ENCODE data around the gene RAB11B. TPM values are rescaled to one million over a fixed set of nuclear protein-coding genes. Genes with fewer than 3 reads are reported as not detected.

RAB11B gene
- total and polyA plus RNA-seq, 2 of the 13 experiments (the other 11 are each of a cell fraction or from before 2014, with no cell fraction given), result 6.0 to 28.4 TPM

GRCh38 chr19:8387688-8388611 is 2.2 kb upstream of the RAB11B start (continued):
- no peak for TF ChIP-seq SMAD1 (CRISPR knock-in tag; IDR thresholded peaks at IDR 0.05; ENCODE audit: borderline replicate concordance, low read depth)
- TF ChIP-seq RFXAP (CRISPR knock-in tag; IDR thresholded peaks at IDR 0.05; ENCODE audit: borderline replicate concordance), result peak; percentile 60; the same call in 1 of the 2 replicates
- TF ChIP-seq RAD51 (IDR thresholded peaks at IDR 0.05; ENCODE audit: borderline replicate concordance), result no peak
- TF ChIP-seq ZNF580 (CRISPR knock-in tag; IDR thresholded peaks at IDR 0.05; ENCODE audit: borderline replicate concordance, low read depth), result 0 out of 2 replicates have a peak, but pooled peaks have one; percentile 41
- TF ChIP-seq ZNF558 (CRISPR knock-in tag; IDR thresholded peaks at IDR 0.05; ENCODE audit: borderline replicate concordance), result no peak
- 0 out of 2 replicates have a peak, but pooled peaks have one; percentile 39 for TF ChIP-seq ZBTB7B (CRISPR knock-in tag; IDR thresholded peaks at IDR 0.05)
- peak; percentile 44 for TF ChIP-seq TBL1XR1 (IDR thresholded peaks at IDR 0.05; ENCODE audit: borderline replicate concordance, low read length, partially characterized antibody)
- TF ChIP-seq FOXM1 (CRISPR knock-in tag; IDR thresholded peaks at IDR 0.05), result no peak
- TF ChIP-seq ZFP62 (CRISPR knock-in tag; IDR thresholded peaks at IDR 0.05), result no peak
- no peak for TF ChIP-seq EZH2 (conservative IDR thresholded peaks at IDR 0.05; ENCODE audit: low read depth, low read length)
- no peak for TF ChIP-seq ZNF44 (CRISPR knock-in tag; IDR thresholded peaks at IDR 0.05)
- TF ChIP-seq ZNF264 (CRISPR knock-in tag; IDR thresholded peaks at IDR 0.05), result peak; percentile 36; the same call in 1 of the 2 replicates
- no peak for TF ChIP-seq ZNF562 (CRISPR knock-in tag; IDR thresholded peaks at IDR 0.05; ENCODE audit: borderline replicate concordance)
- TF ChIP-seq ZNF569 (CRISPR knock-in tag; IDR thresholded peaks at IDR 0.05; ENCODE audit: borderline replicate concordance), result no peak
- no peak for TF ChIP-seq RFX3 (CRISPR knock-in tag; IDR thresholded peaks at IDR 0.05)
- no peak for TF ChIP-seq PCBP2 (optimal IDR thresholded peaks at IDR 0.05; ENCODE audit: low read depth, low read length, poor library complexity, severe bottlenecking)
- peak; percentile 62 for TF ChIP-seq KAT2B (IDR thresholded peaks at IDR 0.05; ENCODE audit: borderline replicate concordance, low read depth, low read length)
- no peak for TF ChIP-seq WIZ (CRISPR knock-in tag; IDR thresholded peaks at IDR 0.05)
- peak; percentile 78 for TF ChIP-seq HDAC1 (CRISPR knock-in tag; IDR thresholded peaks at IDR 0.05)
- no peak for TF ChIP-seq SAFB2 (CRISPR knock-in tag; IDR thresholded peaks at IDR 0.05; ENCODE audit: borderline replicate concordance, low read depth)
- peak; percentile 82; the same call in 1 of the 2 replicates for TF ChIP-seq FOXO1 (CRISPR knock-in tag; IDR thresholded peaks at IDR 0.05)
- no peak for TF ChIP-seq ZNF441 (CRISPR knock-in tag; IDR thresholded peaks at IDR 0.05; ENCODE audit: borderline replicate concordance)
- TF ChIP-seq SETDB1 (CRISPR knock-in tag; IDR thresholded peaks at IDR 0.05; ENCODE audit: borderline replicate concordance), result no peak
- no peak for TF ChIP-seq ZNF234 (CRISPR knock-in tag; conservative IDR thresholded peaks at IDR 0.05)
- TF ChIP-seq SP5 (CRISPR knock-in tag; IDR thresholded peaks at IDR 0.05; ENCODE audit: borderline replicate concordance, low read depth), result no peak
- TF ChIP-seq ZNF468 (CRISPR knock-in tag; IDR thresholded peaks at IDR 0.05), result no peak
- no peak for TF ChIP-seq ZNF775 (CRISPR knock-in tag; IDR thresholded peaks at IDR 0.05; ENCODE audit: borderline replicate concordance)
- peak; percentile 11; the same call in 1 of the 2 replicates for TF ChIP-seq MAX (IDR thresholded peaks at IDR 0.05)
